Activated gamma-delta T cell treated with anti-CD3 and anti-CD28 coated beads, Interleukin-2, amount 50 U/mL, for 16 hours (primary cell): ENCODE measurements around the gene MOB3A.
"Not testable (repeated sequence)": the region's sequence is repeated elsewhere in the genome, so short reads cannot be mapped to it uniquely, and the experiment has no call there.

Experiments used
- DNase-seq: peaks from one replicate; pipeline ENCODE4 v3.0.0-alpha.2; 2020; ENCODE audit warnings: low read depth

Gene MOB3A

GRCh38 chr19:2096034-2096479, at the start of gene MOB3A:
Gene MOB3A, minus strand, starts transcription at chr19:2096326. Its CDS starts 17,766 bp downstream, at chr19:2078560.
- DNase-seq, result peak; percentile 83

GRCh38 chr19:2145831-2146241, 49.7 kb upstream of the MOB3A start:
- no peak for DNase-seq

GRCh38 chr19:2144190-2144589, 48.1 kb upstream of the MOB3A start:
- DNase-seq, result no peak

- DNase-seq, result no peak
Measured at GRCh38 chr19:2142173-2142829, 46.2 kb upstream of the MOB3A start.

- DNase-seq, result no peak
Measured at GRCh38 chr19:2140138-2140569, 44.0 kb upstream of the MOB3A start.

- no peak for DNase-seq
Measured at GRCh38 chr19:2139385-2140137, 43.4 kb upstream of the MOB3A start.

- DNase-seq, result no peak
Measured at GRCh38 chr19:2138061-2138728, 42.1 kb upstream of the MOB3A start.

- no peak for DNase-seq
Measured at GRCh38 chr19:2136796-2137195, 40.7 kb upstream of the MOB3A start.

GRCh38 chr19:2135474-2136402, 39.6 kb upstream of the MOB3A start:
- DNase-seq, result no peak

- no peak for DNase-seq
Measured at GRCh38 chr19:2132731-2133490, 36.8 kb upstream of the MOB3A start.

- DNase-seq, result no peak
Measured at GRCh38 chr19:2132191-2132590, 36.1 kb upstream of the MOB3A start.

- DNase-seq, result not testable (repeated sequence)
Measured at GRCh38 chr19:2131012-2131975, 35.2 kb upstream of the MOB3A start.

- no peak for DNase-seq
Measured at GRCh38 chr19:2129892-2130770, 34.0 kb upstream of the MOB3A start.

GRCh38 chr19:2129486-2129885, 33.4 kb upstream of the MOB3A start:
- no peak for DNase-seq

- DNase-seq, result no peak
Measured at GRCh38 chr19:2129022-2129421, 32.9 kb upstream of the MOB3A start.

- not testable (repeated sequence) for DNase-seq
Measured at GRCh38 chr19:2128252-2128651, 32.1 kb upstream of the MOB3A start.

- no peak for DNase-seq
Measured at GRCh38 chr19:2127758-2128157, 31.6 kb upstream of the MOB3A start.

GRCh38 chr19:2126879-2127518, 30.9 kb upstream of the MOB3A start:
- no peak for DNase-seq
